ENCODE measurements around the gene NOX3.
"Not testable (repeated sequence)": the region's sequence is repeated elsewhere in the genome, so short reads cannot be mapped to it uniquely, and the experiment has no call there.

Gene NOX3

GRCh38 chr6:155371230-155371629, 84.4 kb downstream of the NOX3 start:
- DNase-seq (ENCODE audit: low spot score): no peak

GRCh38 chr6:155366325-155366724, 89.3 kb downstream of the NOX3 start:
- DNase-seq (ENCODE audit: low spot score): no peak

- no peak for DNase-seq (ENCODE audit: low spot score)
Observed at GRCh38 chr6:155364844-155365437, 90.7 kb downstream of the NOX3 start.

- DNase-seq (ENCODE audit: low spot score): not testable (repeated sequence)
Observed at GRCh38 chr6:155364021-155364420, 91.6 kb downstream of the NOX3 start.

GRCh38 chr6:155362968-155363632, 92.5 kb downstream of the NOX3 start:
- not testable (repeated sequence) for DNase-seq (ENCODE audit: low spot score)

- no peak for DNase-seq (ENCODE audit: low spot score)
Observed at GRCh38 chr6:155354167-155354566, 101.5 kb downstream of the NOX3 start.

GRCh38 chr6:155352811-155353210, 102.8 kb downstream of the NOX3 start:
- DNase-seq (ENCODE audit: low spot score): peak; percentile 87

- DNase-seq (ENCODE audit: low spot score): no peak
Observed at GRCh38 chr6:155352130-155352420, 103.6 kb downstream of the NOX3 start.

GRCh38 chr6:155351273-155352129, 104.1 kb downstream of the NOX3 start:
- DNase-seq (ENCODE audit: low spot score): no peak

GRCh38 chr6:155349956-155350355, 105.7 kb downstream of the NOX3 start:
- DNase-seq (ENCODE audit: low spot score): no peak

GRCh38 chr6:155349129-155349528, 106.5 kb downstream of the NOX3 start:
- DNase-seq (ENCODE audit: low spot score): peak; percentile 56

- no peak for DNase-seq (ENCODE audit: low spot score)
Observed at GRCh38 chr6:155347800-155348199, 107.8 kb downstream of the NOX3 start.

- DNase-seq (ENCODE audit: low spot score): no peak
Observed at GRCh38 chr6:155346957-155347356, 108.7 kb downstream of the NOX3 start.

All from AG08395 (cell line).